Neural crest cell (in vitro differentiated cells): Measurements from ENCODE around the gene HDAC6. TPM values are rescaled to one million over a fixed set of nuclear protein-coding genes. Genes with fewer than 3 reads are reported as not detected.

Experiments
- DNase-seq: peaks from one replicate; pipeline ENCODE4 v3.0.0; 2021; ENCODE audit warnings: low read depth, mixed read lengths, low spot score
- H3K27ac Mint-ChIP-seq: one replicate; pipeline ENCODE4 v1.8.0; 2021; ENCODE audit warnings: mild to moderate bottlenecking, mixed read lengths; ENCODE audit not compliant: unreplicated experiment
- H3K27me3 Mint-ChIP-seq: 2 replicates; pipeline ENCODE4 v1.8.0; 2021; ENCODE audit warnings: low read depth, mild to moderate bottlenecking, mixed read lengths
- H3K36me3 Mint-ChIP-seq: 2 replicates; pipeline ENCODE4 v1.8.0; 2021; ENCODE audit warnings: low read depth, mild to moderate bottlenecking, mixed read lengths
- H3K4me1 Mint-ChIP-seq: 2 replicates; pipeline ENCODE4 v1.8.0; 2021; ENCODE audit warnings: mixed read lengths
- H3K4me3 Mint-ChIP-seq: one replicate; pipeline ENCODE4 v1.8.0; 2021; ENCODE audit warnings: mild to moderate bottlenecking, mixed read lengths
- H3K9me3 Mint-ChIP-seq: 2 replicates; pipeline ENCODE4 v1.8.0; 2021; ENCODE audit warnings: mixed read lengths
- total RNA-seq: library from RNA; stranded (reverse); gene quantifications from 2 replicates; pipeline ENCODE4 v1.2.1, GENCODE V29; 2021
- TF ChIP-seq, protein P1 (sequence below): fragments of 200-600 bp; sonication (generic); conservative IDR thresholded peaks from 2 replicates; pipeline ENCODE4 v1.5.0; 2021; ENCODE audit warnings: antibody characterized with exemption, mild to moderate bottlenecking

HDAC6 gene
- total RNA-seq, 1 donor from 2014 or later = 183 TPM

DNA sequence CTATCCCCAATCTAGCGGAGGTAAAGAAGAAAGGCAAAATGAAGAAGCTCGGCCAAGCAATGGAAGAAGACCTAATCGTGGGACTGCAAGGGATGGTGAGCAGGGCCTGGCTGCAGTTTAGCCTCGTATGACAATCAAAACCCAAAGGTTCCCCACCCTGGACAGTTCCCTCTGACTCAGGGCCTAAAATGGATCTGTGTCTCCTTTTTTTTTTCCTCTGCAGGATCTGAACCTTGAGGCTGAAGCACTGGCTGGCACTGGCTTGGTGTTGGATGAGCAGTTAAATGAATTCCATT, 986 bp downstream of the HDAC6 start:
- peaks cover 21% of the 10 kb centered on the region for H3K4me1 Mint-ChIP-seq
- TF ChIP-seq, protein P1, sequence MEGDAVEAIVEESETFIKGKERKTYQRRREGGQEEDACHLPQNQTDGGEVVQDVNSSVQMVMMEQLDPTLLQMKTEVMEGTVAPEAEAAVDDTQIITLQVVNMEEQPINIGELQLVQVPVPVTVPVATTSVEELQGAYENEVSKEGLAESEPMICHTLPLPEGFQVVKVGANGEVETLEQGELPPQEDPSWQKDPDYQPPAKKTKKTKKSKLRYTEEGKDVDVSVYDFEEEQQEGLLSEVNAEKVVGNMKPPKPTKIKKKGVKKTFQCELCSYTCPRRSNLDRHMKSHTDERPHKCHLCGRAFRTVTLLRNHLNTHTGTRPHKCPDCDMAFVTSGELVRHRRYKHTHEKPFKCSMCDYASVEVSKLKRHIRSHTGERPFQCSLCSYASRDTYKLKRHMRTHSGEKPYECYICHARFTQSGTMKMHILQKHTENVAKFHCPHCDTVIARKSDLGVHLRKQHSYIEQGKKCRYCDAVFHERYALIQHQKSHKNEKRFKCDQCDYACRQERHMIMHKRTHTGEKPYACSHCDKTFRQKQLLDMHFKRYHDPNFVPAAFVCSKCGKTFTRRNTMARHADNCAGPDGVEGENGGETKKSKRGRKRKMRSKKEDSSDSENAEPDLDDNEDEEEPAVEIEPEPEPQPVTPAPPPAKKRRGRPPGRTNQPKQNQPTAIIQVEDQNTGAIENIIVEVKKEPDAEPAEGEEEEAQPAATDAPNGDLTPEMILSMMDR = no peak
- H3K27ac Mint-ChIP-seq = peak overlapping the region; percentile 97
- no peaks in the 10 kb centered on the region for H3K27me3 Mint-ChIP-seq
- peaks cover 12% of the 10 kb centered on the region for H3K36me3 Mint-ChIP-seq
- peak overlapping the region; percentile 96 for H3K4me3 Mint-ChIP-seq
- peaks cover 4% of the 10 kb centered on the region for H3K9me3 Mint-ChIP-seq
- no peak for DNase-seq

DNA sequence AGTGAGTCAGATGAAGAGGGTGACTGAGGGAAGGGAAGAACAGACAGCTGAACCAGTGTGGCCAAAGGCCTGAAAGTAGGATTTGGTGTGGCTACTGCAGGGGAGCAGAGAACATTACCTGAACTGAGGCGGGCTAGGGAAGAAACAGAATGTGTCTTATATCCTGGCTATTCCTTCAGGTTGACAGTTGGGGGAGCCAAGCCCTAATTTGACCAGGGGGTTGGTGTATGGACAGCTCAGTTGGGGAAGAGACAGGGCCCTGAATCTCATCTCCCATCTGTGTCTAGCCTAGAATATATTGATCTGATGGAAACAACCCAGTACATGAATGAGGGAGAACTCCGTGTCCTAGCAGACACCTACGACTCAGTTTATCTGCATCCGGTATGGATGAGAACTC, 4.2 kb downstream of the HDAC6 start:
- peaks cover 12% of the 10 kb centered on the region for H3K36me3 Mint-ChIP-seq
- no peaks in the 10 kb centered on the region for H3K27me3 Mint-ChIP-seq
- H3K4me3 Mint-ChIP-seq = peak overlapping the region; percentile 1
- no peak for DNase-seq
- H3K9me3 Mint-ChIP-seq = peaks cover 4% of the 10 kb centered on the region
- H3K27ac Mint-ChIP-seq = no peak overlapping the region
- peaks cover 16% of the 10 kb centered on the region for H3K4me1 Mint-ChIP-seq
- TF ChIP-seq, protein P1 = no peak

DNA sequence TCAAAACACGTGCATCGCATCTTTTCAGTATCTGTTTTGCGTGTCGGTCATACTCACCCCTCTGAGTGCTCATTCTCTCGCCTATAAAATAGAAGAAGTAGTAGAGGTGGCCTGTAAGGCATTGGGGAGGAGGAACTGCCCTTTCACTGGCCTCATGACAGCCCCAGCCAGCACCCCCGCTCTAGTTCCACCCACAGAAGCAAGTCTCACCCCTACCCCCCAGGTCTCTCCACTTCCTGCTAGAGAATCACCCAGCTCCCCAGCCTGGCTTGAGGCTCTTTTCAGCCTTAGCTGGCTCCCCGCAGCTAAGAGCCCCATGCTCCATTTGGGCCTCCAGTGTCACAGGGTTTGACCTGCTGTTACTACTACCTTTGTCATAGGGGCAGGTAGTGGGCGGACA, 11.8 kb downstream of the HDAC6 start:
- TF ChIP-seq, protein P1 = no peak
- Mint-ChIP-seq H3K9me3 (no peaks in the 10 kb centered on the region), H3K27ac (no peak overlapping the region), H3K4me3 (no peak overlapping the region), H3K27me3 (no peaks in the 10 kb centered on the region), H3K4me1 (no peaks in the 10 kb centered on the region), H3K36me3 (peaks cover 5% of the 10 kb centered on the region)
- no peak for DNase-seq

DNA sequence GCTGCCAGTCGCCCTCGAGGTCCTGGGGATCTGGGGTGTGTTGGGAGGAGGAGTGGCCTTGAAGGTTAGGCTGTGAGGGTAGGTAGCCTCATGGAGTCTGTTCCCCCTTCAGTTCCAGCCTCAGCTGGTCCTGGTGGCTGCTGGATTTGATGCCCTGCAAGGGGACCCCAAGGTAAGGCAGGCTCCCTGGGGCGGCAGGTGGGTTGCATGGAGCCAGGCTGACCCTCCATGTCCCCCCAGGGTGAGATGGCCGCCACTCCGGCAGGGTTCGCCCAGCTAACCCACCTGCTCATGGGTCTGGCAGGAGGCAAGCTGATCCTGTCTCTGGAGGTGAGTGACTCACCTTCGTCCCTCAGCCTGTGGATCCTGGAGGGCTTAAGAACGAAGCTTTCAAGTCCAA, 12.9 kb downstream of the HDAC6 start:
- DNase-seq = no peak
- no peaks in the 10 kb centered on the region for H3K27me3 Mint-ChIP-seq
- H3K9me3 Mint-ChIP-seq = no peaks in the 10 kb centered on the region
- peaks cover 6% of the 10 kb centered on the region for H3K36me3 Mint-ChIP-seq
- no peaks in the 10 kb centered on the region for H3K4me1 Mint-ChIP-seq
- H3K4me3 Mint-ChIP-seq = no peak overlapping the region
- TF ChIP-seq, protein P1 = no peak
- H3K27ac Mint-ChIP-seq = no peak overlapping the region

DNA sequence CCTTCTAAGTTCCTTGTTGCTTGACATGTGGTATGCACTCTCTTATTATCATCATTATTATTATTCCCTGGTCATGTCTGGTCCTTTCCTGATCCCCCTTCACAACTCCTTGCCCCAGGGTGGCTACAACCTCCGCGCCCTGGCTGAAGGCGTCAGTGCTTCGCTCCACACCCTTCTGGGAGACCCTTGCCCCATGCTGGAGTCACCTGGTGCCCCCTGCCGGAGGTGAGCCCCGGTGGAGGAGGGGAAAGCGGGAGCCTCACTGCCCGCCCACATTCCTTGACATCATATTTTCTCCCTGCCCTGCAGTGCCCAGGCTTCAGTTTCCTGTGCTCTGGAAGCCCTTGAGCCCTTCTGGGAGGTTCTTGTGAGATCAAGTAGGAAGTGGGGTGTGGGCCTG, 13.4 kb downstream of the HDAC6 start:
- no peak overlapping the region for H3K4me3 Mint-ChIP-seq
- no peaks in the 10 kb centered on the region for H3K9me3 Mint-ChIP-seq
- peaks cover 10% of the 10 kb centered on the region for H3K36me3 Mint-ChIP-seq
- no peak overlapping the region for H3K27ac Mint-ChIP-seq
- no peak for DNase-seq
- no peaks in the 10 kb centered on the region for H3K27me3 Mint-ChIP-seq
- TF ChIP-seq, protein P1 = no peak
- no peaks in the 10 kb centered on the region for H3K4me1 Mint-ChIP-seq
